Mucosa of rectum (tissue), 2 donors: Measurements from ENCODE around the gene ID1.

ENCODE experiments used
- H3K27ac ChIP-seq, 2 donors: one replicate each; pipeline ENCODE4 v1.7.0; 2013; ENCODE audit warnings: inconsistent platforms in 2 of 2, low read depth in 2 of 2, low read length in 2 of 2
- H3K27me3 ChIP-seq, 2 donors: one replicate each; pipeline ENCODE4 v1.7.0; 2013; ENCODE audit warnings: low read length in 2 of 2; ENCODE audit not compliant: control insufficient read depth in 2 of 2, insufficient read depth in 2 of 2
- H3K36me3 ChIP-seq, 2 donors: one replicate each; pipeline ENCODE4 v1.7.0; 2013; ENCODE audit warnings: low read length in 2 of 2; ENCODE audit not compliant: control insufficient read depth in 2 of 2, insufficient read depth in 2 of 2
- H3K4me1 ChIP-seq, 2 donors: one replicate each; pipeline ENCODE4 v1.7.0; 2013; ENCODE audit warnings: low read length in 2 of 2, mild to moderate bottlenecking in 1 of 2; ENCODE audit not compliant: control insufficient read depth in 2 of 2, insufficient read depth in 2 of 2
- H3K4me3 ChIP-seq, 2 donors: one replicate each; pipeline ENCODE4 v1.7.0; 2013; ENCODE audit warnings: low read length in 2 of 2
- H3K9ac ChIP-seq, 2 donors: one replicate each; pipeline ENCODE4 v1.7.0; 2013; ENCODE audit warnings: low read length in 2 of 2, low read depth in 1 of 2, mild to moderate bottlenecking in 1 of 2
- H3K9me3 ChIP-seq, 2 donors: one replicate each; pipeline ENCODE4 v1.7.0; 2013; ENCODE audit warnings: low read length in 2 of 2; ENCODE audit not compliant: control insufficient read depth in 2 of 2
- donor health status: healthy.
- donor health status: Normal muscosa, but diverticular disease.

Gene ID1

GRCh38 chr20:31652917-31653396, 47.9 kb downstream of the ID1 start:
- H3K36me3 ChIP-seq: no peaks in the 10 kb centered on the region
- no peak overlapping the region for H3K9ac ChIP-seq
- H3K27me3 ChIP-seq: no peaks in the 10 kb centered on the region

GRCh38 chr20:31653561-31653960, 48.5 kb downstream of the ID1 start:
- Histone ChIP-seq H3K27ac (no peak overlapping the region), H3K4me1 (no peaks in the 10 kb centered on the region), H3K27me3 (no peaks in the 10 kb centered on the region), H3K36me3 (no peaks in the 10 kb centered on the region), H3K9ac (no peak overlapping the region), H3K4me3 (no peak overlapping the region), H3K9me3 (no peaks in the 10 kb centered on the region)

More at GRCh38 chr20:31652917-31653396, 47.9 kb downstream of the ID1 start:
- H3K4me3 ChIP-seq: no peak overlapping the region
- no peaks in the 10 kb centered on the region for H3K4me1 ChIP-seq
- H3K27ac ChIP-seq: no peak overlapping the region
- no peaks in the 10 kb centered on the region for H3K9me3 ChIP-seq

GRCh38 chr20:31654534-31654933, 49.4 kb downstream of the ID1 start:
- Histone ChIP-seq H3K27ac (no peak overlapping the region), H3K27me3 (no peaks in the 10 kb centered on the region), H3K36me3 (no peaks in the 10 kb centered on the region), H3K4me1 (no peaks in the 10 kb centered on the region), H3K9me3 (no peaks in the 10 kb centered on the region), H3K9ac (no peak overlapping the region), H3K4me3 (no peak overlapping the region)
